Activated gamma-delta T cell treated with anti-CD3 and anti-CD28 coated beads, Interleukin-2, amount 50 U/mL, for 16 hours (primary cell): Measurements from ENCODE around the gene CYS1.
A peak's percentile ranks its signal among the peaks of the same experiment; 100 is the strongest.
"Not testable (repeated sequence)": the region's sequence is repeated elsewhere in the genome, so short reads cannot be mapped to it uniquely, and the experiment has no call there.

Experiments
- DNase-seq: peaks from one replicate; pipeline ENCODE4 v3.0.0-alpha.2; 2020; ENCODE audit warnings: low read depth

Gene CYS1

DNA sequence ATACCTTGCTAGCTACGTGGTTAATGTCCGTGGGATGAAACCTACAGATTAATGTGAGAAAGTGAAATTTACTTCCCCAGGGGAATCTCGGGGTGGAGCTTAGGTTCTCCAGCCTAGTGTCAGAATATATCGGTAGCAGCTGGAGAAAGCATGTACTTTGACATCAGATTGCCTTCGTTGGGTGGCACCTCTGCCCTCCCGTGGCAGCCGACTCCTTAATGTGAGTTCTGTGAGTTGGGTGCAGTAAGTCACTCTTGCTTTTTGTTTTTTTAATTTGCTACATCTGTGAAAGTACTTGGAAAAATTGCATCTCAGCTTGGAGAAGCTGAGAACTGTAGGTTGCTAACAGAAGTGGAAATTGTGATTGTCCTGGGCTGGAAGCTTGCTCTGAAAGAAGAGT, 33.3 kb downstream of the CYS1 start:
- no peak for DNase-seq

GRCh38 chr2:10045561-10046355, 34.5 kb downstream of the CYS1 start:
- no peak for DNase-seq

DNA sequence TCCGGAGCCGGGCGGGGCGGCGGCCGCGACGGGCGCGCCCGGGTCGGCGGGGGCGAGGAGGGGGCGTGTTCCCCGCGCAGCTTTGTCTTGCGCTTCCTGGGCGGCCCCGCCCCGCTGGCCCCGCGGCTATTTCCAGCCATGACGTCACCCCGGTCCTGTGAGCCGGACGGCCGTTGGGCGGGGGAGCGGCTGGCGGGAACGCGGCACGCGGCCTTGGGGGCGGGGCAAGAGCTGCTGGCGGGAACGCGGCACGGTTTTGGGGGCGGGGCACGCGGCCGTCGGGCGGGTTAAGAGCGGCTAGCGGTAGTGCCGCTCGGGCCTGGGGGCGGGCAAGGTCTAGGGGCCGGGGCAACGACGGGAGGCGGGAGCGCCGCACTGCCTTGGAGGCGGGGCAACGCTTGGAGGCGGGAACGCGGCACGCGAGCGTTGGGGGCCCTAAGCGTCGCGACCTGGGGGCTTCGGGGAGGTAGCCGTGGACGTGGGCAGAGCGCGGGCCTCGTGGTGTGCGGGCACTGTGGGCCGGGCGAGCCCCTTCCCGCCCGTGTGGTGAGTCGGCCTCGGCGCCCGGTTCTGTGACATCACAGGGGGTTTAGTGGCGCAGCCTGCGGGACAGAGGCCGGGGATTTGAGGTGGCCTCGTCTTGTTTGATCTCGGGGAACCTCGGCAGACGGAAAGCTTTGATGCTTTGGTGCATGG, 36.2 kb downstream of the CYS1 start:
- DNase-seq = peak; percentile 82

DNA sequence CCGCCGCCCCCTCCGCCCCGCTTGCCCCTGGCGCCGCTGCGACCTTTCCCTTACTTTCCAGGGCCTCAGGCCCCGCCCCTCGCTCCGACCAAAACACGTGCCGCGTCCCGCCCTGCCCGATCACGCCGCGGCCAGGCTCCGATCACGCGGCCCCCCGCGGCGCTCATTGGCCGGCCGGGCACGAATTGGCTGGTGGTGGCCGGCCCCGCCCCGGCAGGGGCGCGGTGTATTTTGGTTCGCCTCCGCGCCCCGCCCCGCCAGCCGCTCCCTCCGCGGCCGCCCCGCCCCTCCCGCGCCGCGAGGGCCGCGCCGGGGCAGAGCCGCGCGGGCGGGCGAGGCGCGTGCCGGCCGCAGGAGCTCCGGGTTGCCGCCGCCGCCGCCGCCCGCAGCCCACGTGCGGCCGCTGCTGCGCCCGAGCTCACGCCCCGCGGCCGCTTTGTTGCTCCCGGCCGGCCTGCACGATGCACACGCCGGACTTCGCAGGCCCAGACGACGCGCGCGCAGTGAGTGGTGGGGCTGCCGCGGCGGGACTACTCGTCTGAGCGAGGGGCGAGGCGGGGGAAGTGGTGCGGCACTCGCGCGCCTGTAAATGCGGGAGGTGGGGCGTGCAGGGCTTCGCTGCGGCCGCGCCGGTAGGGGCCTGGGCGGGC, 36.8 kb downstream of the CYS1 start, which contains the start of gene KLF11:
Gene KLF11 (plus strand): TSS at position 295 of the 650 bp plus-strand sequence. CDS start 167 bp downstream, at position 462.
- peak; percentile 66 for DNase-seq

- no peak for DNase-seq
These were observed 37.7 kb downstream of the CYS1 start for GRCh38 chr2:10042301-10043161.

DNA sequence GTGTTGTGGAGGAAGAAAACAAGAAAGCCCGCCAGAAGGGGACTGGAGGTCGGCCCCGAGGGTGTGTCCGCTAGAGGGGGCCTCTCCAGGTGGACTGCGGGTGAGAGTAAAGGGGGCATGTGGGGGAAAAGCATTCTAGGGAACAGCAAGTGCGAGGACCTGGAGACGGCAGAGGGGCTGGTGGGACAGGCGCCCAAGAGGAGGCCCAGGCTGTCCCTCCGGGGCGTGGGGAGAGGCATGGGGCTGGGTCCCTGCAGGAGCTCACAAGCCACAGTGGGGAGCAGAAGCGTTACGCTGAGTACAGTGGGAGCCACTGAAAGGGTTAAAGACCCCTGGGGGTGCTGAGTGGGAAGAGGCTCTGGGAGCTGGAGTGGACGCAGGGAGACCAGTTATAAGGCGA, 38.5 kb downstream of the CYS1 start:
- no peak for DNase-seq

DNA sequence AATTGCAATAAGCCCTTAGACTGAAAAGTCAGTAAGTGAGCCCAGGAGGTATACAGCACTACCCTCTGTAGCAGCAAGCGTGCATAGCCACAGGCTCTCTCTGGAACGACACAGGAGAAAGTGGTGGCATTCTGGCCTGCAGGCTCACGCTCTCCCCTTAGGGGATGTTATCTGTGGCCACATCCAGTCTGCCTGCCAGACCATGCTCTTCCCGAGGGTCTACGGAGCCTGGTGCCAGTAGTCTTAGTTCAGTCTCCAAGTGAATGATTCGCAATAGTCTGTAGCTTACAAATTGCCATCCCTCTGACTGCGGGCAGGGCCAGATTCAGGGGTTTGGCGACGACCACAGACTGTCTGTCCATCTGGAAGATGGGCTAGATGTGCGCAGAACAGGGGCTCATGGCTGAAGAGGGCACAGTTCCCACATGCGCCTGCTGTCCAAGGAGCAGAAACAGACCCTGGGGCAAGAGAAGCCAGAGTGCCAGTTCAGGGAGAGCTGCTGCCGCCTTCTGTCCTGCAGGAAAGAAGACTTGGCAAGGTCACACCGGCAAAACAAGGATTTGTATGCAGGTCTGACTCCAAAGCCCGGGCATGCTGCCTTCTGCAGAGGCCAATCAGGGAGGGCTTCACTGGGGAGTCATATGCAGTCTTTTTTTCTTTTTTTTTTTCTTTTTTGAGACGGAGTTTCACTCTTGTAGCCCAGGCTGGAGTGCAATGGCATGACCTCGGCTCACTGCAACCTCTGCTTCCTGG, 40.4 kb downstream of the CYS1 start:
- no peak for DNase-seq

DNA sequence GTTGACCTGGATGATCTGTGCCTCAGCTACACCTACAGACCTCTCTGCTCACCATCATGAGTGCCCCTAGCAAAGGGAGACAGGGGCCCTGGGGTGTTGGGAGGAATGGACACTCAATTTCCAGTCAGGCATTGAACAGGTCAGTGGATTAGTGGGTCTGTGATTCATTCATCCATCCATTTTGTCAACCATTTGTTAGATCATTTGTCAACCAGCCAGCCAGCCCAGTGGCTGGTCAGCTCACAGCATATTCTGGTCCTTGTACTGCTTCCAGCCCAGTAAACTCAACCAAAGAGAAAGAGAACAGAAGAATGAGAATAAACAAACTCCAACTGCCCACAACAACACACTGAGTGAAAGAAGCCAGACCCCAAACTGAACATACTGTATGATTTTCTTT, 41.5 kb downstream of the CYS1 start:
- DNase-seq = no peak

DNA sequence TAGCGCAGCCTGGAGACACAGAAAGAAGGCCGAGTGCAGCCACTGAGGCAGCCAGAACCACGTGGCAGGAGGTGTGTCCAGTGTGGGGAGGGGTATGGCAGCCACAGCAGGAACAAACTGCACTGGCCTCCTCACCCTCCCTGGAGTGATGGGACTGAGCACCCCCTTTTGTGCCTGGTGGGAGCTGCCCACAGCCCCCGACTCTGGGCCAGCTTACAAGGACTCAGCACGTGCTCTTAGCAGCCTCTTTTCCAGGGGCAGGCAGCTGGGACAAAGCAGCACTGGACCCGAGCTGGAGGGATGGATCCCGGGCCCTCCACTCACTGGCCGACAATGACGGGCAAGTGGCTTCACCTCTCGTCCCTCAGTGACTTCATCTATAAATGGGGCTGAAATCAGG, 42.1 kb downstream of the CYS1 start:
- no peak for DNase-seq

DNA sequence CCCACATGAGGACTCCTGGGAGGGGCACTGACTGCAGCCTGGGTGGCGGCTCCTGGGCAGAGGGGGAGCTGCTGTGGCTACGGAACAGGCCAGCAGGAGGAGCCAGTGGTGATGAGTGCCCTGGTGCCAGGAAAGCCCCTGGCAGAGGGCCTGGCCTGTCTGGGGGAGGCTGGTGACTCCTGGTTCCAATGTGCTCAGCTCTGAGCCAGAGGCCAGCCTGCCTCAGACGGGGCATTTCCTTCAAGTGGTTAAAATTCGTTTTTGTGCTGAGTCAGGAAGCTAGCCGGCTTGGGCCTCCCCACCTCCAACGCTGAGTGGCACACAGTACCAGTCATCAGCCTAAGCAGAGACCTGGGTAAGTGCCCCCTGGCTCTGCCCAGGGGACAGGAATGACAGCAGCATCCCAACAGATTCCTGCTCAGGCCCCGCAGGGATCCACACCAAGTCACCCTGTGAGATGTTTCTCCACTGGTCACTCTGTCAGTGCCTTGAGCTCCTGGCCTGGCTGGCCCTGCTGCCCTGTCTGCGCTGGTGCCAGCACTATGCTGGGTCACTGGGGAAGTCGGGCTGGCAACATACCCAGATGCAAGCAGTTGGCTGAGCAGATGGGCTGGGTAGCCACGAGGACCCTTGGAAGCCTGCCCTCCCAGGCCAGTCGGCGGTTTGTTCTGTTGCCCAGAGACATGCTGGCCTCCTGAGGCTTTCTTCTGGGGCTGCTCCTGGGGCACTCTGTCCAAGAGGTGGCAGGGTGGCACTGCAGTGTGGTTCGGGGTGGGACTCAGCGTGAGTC, 43.9 kb downstream of the CYS1 start:
- DNase-seq = no peak

- DNase-seq = no peak
These were observed 44.6 kb downstream of the CYS1 start for GRCh38 chr2:10035633-10036032.

- no peak for DNase-seq
These were observed 45.2 kb downstream of the CYS1 start for GRCh38 chr2:10035053-10035422.

DNA sequence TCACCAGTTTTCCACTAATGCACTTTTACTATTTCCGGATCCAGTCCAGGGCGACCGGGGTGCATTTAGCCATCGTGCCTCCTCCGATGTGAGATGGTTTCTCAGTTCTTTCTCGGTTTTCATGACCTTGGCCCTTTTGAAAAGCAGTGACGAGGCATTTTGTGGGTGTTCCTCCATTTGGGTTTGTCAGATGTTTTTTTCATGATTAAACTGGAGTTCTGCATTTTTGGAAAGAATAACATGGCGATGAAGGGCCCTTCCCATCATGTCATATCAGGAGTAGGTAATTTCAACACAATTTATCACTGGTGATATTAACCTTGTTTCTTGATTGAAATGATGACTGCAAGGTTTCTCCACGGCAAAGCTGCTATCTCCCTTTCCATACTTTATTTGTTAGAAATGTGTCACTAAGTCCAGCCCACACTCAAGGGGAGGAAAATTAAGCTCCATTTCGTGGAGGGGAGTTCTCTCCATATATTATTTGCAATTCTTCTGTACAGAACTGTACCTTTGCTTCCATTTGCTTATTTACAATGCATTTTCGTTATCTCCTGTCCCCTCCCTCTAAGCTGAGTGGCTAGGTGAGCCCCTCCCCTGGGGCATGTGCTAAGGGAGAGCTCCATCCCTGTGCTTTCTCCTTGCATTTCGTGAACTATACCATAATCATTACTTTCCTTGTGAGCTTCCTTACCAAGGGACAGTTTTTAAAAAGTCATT, 45.7 kb downstream of the CYS1 start:
- no peak for DNase-seq

DNA sequence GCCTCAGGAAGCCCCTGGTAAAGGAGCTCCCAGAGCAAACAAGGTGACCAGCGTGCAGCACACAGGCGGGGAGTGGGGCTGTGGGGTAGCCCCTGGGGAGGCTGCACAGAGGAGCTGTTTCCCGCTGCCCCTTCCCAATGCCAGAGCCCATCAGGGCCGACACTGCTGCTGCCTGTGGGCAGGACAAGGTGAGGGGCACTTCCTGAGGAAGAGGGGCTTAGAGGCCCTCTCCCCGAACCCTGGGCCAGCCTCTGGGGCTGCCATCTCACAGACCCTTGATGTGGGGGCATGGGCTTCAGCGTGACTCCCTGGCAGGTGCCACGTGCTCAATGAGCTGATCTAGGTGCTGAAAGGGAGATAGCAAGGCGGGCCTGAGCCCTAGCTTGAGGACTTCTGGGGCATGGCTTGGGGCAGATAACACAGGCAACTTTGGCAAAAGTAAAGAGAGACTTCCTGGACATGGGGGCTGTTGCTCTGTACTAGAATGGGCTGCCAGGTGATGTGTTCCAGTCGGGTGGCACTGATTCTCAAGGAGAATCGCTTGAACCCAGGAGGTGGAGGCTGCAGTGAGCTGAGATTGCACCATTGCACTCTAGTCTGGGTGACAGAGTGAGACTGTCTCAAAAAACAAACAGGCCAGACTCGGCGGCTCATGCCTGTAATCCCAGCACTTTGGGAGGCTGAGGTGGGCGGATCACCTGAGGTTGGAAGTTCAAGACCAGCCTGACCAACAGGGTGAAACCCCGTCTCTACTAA, 46.8 kb downstream of the CYS1 start:
- DNase-seq = no peak

DNA sequence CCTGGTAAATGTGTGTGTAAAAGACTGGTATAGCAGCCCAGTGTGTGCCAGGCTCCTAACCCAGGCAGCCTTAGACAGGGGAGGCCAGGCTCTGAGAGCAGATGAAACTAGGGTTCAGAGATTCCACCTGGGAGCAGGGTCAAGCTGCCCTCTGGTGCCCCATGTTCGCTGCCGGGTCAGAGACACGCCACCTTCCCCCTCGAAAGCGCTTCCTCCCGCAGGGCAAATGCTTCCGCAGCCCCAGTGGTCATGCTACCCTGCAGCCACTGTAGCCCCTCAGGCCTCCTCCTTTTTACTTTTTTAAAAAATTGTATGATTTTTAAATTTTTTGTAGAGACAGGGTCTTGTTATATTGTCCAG, 47.5 kb downstream of the CYS1 start:
- no peak for DNase-seq

DNA sequence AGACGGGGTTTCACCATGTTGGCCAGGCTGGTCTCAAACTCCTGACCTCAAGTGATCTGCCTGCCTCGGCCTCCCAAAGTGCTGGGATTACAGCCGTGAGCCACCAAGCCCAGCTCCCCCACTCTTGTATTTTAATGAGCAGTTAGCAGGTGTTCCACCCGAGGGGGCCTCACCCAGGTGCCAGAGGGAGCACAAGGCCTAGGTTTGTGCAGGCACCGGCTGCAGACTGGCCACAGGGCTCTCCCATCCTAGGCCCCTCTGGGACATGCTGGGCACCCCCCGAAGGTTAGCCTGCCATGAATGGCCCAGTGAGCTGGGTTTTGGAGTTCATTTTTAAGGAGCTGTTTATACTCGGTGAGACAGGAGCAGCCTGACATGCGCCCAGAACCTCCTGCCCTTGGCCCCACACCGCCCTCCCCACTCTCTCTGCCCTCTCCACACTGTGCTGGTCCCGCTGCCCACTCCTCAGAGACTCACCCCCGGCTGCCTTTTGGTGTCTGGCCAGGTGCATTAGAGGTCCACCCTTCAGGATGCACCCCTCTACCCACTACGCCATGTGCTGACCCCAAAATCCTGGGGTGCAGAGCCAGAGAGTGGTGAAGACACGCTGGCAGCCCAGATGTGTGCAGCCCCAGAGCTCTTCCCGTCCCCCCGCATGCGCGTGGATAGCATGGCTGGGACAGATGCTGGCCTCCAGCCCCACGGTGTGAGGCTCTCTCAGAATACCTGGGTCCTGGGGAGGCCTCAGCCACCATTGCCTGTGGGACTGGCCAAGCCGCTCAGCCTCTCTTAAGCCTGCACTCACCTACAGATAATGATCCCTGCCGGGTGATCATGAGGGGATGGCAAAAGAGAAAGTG, 48.1 kb downstream of the CYS1 start:
- DNase-seq = no peak

DNA sequence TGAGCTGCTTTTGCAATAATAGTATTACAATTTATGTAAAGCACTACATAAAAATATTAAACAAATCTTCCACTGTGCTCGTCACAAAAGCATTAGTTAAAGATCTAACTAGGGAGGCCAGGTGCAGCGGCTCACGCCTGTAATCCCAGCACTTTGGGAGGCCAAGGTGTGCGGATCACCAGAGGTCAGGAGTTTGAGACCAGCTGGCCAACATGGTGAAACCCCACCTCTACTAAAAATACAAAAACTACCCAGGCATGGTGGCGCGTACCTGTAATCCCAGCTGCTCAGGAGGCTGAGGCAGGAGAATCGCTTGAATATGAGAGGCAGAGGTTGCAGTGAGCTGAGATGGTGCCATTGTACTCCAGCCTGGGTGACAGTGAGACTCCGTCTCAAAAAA, 49.4 kb downstream of the CYS1 start:
- DNase-seq = not testable (repeated sequence)

DNA sequence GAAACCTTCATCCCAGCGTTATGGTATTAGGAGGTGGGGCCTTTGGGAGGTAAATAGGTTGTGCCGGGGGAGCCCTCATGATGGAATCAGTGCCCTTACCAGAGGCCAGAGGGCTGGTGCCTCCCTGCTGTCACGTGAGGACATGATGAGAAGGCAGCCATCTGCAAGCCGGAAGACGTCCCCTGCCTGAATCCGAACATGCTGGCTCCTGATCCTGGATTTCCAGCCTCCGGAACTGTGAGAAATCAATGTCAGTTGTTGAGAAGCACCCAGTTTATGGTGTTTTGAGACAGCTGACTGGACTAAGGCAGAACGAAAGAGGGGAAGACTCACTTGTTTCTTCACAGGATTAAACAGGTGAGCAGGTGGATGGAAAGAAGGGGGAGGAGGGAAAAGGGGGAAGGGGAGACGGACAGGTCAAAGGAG, 49.9 kb downstream of the CYS1 start:
- no peak for DNase-seq
